ENCODE data around the gene NDRG3. TPM values are rescaled to one million over a fixed set of nuclear protein-coding genes. Genes with fewer than 3 reads are reported as not detected.

Gene NDRG3
- total and polyA plus RNA-seq, 2 experiments from 2014 or later = 19.8 to 23.3 TPM

DNA sequence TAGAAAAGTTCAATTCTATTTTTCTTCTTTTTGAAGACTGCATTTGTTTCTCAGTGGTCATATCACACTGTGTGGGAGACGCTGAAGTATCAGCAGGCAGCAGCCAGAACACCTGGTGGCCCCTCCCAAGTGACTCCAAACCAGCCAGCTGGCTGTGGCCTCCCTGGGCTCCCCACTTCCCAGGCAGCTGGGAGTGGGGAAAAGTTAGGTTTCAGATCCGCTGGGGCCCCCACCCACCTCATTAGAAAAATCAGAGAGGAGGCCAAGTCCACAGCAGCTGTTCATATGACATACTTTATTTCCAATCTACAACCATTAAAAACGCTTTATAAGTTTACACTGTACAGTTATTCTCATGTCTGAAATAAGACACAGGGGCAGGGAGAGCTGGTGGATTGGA, 31.3 kb upstream of the NDRG3 start:
- WGBS, 2 experiments (ENCODE audit: low coverage in 1 of 2, low lambda C conversion rate in 2 of 2, missing lambda C conversion rate in 2 of 2) = 73 to 82% methylated on average over 3 of the region's 3 CpGs
- no peaks in the 10 kb centered on the region for H3K36me3 ChIP-seq (ENCODE audit: low read depth)
- H3K79me2 ChIP-seq (ENCODE audit: insufficient read depth) = peaks cover 13% of the 10 kb centered on the region
- H2AFZ ChIP-seq = no peak overlapping the region
- no peak overlapping the region for H3K4me2 ChIP-seq (ENCODE audit: unreplicated experiment)
- H3K27ac ChIP-seq = no peak overlapping the region
- peaks cover 8% of the 10 kb centered on the region for H3K4me1 ChIP-seq (ENCODE audit: insufficient read depth)
- TF ChIP-seq EZH2phosphoT487 (IDR thresholded peaks at IDR 0.05; ENCODE audit: insufficient read depth, low read depth) (no peak), EZH2 (IDR thresholded peaks at IDR 0.05; ENCODE audit: insufficient read depth, poor library complexity, severe bottlenecking) (no peak)
- DNase-seq = no peak
- no peaks in the 10 kb centered on the region for H3K9me3 ChIP-seq (ENCODE audit: low read depth)
- no peaks in the 10 kb centered on the region for H3K9me2 ChIP-seq (ENCODE audit: insufficient read depth)
- H4K20me1 ChIP-seq (ENCODE audit: insufficient read depth) = no peaks in the 10 kb centered on the region
- H3K27me3 ChIP-seq (replicated peaks; ENCODE audit: insufficient read depth) = no peaks in the 10 kb centered on the region
- in situ Hi-C loops (cut with MboI) = no loop called here
- no peak overlapping the region for H3K4me3 ChIP-seq
- H3F3A ChIP-seq (ENCODE audit: insufficient read depth) = peaks cover 14% of the 10 kb centered on the region
- no peak overlapping the region for H3K9ac ChIP-seq

DNA sequence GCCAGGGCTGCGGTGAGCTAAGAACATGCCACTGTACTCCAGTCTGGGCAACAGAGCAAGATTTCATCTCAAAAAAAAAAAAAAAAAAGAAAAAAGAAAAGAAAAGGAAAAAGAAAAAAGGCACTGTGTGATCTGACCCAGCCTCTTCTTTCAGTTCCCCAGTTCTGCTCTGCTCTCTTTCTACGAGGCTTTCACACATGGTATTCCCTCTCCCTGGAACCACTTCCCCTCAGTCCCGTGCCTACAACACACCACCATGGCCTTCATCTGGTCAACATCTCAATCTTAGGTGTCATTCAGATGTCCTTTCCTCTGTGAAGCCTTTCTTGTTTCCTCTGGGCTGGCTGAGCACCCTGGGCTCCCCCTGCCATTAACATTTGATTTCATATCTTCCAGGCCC, 29.9 kb upstream of the NDRG3 start:
- Histone ChIP-seq H3K9me2 (ENCODE audit: insufficient read depth) (no peaks in the 10 kb centered on the region), H3K9ac (no peak overlapping the region), H3K4me2 (ENCODE audit: unreplicated experiment) (no peak overlapping the region), H3K79me2 (ENCODE audit: insufficient read depth) (peaks cover 18% of the 10 kb centered on the region), H3K27me3 (replicated peaks; ENCODE audit: insufficient read depth) (no peaks in the 10 kb centered on the region), H2AFZ (no peak overlapping the region), H3K27ac (no peak overlapping the region), H3K4me1 (ENCODE audit: insufficient read depth) (peaks cover 8% of the 10 kb centered on the region), H3K4me3 (no peak overlapping the region), H3F3A (ENCODE audit: insufficient read depth) (peaks cover 14% of the 10 kb centered on the region), H3K9me3 (ENCODE audit: low read depth) (no peaks in the 10 kb centered on the region), H4K20me1 (ENCODE audit: insufficient read depth) (no peaks in the 10 kb centered on the region), H3K36me3 (ENCODE audit: low read depth) (no peaks in the 10 kb centered on the region)
- WGBS, 2 experiments (ENCODE audit: low coverage in 1 of 2, low lambda C conversion rate in 2 of 2, missing lambda C conversion rate in 2 of 2) = 67 to 80% methylated on average over 3 of the region's 3 CpGs
- DNase-seq = no peak
- in situ Hi-C loops (cut with MboI) = no loop called here
- TF ChIP-seq EZH2 (IDR thresholded peaks at IDR 0.05; ENCODE audit: insufficient read depth, poor library complexity, severe bottlenecking) (no peak), EZH2phosphoT487 (IDR thresholded peaks at IDR 0.05; ENCODE audit: insufficient read depth, low read depth) (no peak)

DNA sequence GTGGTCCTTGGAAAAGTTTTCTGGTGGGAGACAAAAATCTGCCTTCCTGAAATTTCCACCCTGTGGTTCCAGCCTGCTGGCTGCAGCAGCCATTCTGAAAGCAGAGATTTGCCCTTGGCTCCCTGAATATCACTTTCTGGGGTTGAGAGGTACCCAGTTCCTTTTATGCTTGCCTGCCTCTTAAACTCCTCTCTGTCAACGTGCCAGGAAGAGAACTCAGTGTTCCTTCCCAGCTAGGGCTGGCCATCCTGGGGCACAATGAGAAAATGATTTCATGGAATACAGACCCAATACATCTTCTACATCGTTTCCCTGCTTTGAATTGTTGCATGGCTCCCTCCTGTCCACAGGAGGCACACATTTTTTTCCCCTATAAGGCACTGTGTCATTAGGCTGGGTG, 29.3 kb upstream of the NDRG3 start:
- no peaks in the 10 kb centered on the region for H3K9me2 ChIP-seq (ENCODE audit: insufficient read depth)
- H3K9ac ChIP-seq = no peak overlapping the region
- no peaks in the 10 kb centered on the region for H3K36me3 ChIP-seq (ENCODE audit: low read depth)
- H3K9me3 ChIP-seq (ENCODE audit: low read depth) = no peaks in the 10 kb centered on the region
- TF ChIP-seq EZH2 (IDR thresholded peaks at IDR 0.05; ENCODE audit: insufficient read depth, poor library complexity, severe bottlenecking) = no peak
- no peak for TF ChIP-seq EZH2phosphoT487 (IDR thresholded peaks at IDR 0.05; ENCODE audit: insufficient read depth, low read depth)
- H3K27ac ChIP-seq = peak overlapping the region; percentile 95
- in situ Hi-C loops (cut with MboI) = no loop called here
- peaks cover 8% of the 10 kb centered on the region for H3K4me1 ChIP-seq (ENCODE audit: insufficient read depth)
- peak; percentile 22 for DNase-seq
- 14 to 19% methylated on average over 2 of the region's 2 CpGs for WGBS, 2 experiments (ENCODE audit: low coverage in 1 of 2, low lambda C conversion rate in 2 of 2, missing lambda C conversion rate in 2 of 2)
- peaks cover 14% of the 10 kb centered on the region for H3F3A ChIP-seq (ENCODE audit: insufficient read depth)
- H3K27me3 ChIP-seq (replicated peaks; ENCODE audit: insufficient read depth) = no peaks in the 10 kb centered on the region
- no peaks in the 10 kb centered on the region for H4K20me1 ChIP-seq (ENCODE audit: insufficient read depth)
- H3K4me2 ChIP-seq (ENCODE audit: unreplicated experiment) = no peak overlapping the region
- H3K4me3 ChIP-seq = no peak overlapping the region
- H2AFZ ChIP-seq = peak overlapping the region; percentile 81; the same call in 1 of the 2 replicates
- H3K79me2 ChIP-seq (ENCODE audit: insufficient read depth) = peaks cover 18% of the 10 kb centered on the region

DNA sequence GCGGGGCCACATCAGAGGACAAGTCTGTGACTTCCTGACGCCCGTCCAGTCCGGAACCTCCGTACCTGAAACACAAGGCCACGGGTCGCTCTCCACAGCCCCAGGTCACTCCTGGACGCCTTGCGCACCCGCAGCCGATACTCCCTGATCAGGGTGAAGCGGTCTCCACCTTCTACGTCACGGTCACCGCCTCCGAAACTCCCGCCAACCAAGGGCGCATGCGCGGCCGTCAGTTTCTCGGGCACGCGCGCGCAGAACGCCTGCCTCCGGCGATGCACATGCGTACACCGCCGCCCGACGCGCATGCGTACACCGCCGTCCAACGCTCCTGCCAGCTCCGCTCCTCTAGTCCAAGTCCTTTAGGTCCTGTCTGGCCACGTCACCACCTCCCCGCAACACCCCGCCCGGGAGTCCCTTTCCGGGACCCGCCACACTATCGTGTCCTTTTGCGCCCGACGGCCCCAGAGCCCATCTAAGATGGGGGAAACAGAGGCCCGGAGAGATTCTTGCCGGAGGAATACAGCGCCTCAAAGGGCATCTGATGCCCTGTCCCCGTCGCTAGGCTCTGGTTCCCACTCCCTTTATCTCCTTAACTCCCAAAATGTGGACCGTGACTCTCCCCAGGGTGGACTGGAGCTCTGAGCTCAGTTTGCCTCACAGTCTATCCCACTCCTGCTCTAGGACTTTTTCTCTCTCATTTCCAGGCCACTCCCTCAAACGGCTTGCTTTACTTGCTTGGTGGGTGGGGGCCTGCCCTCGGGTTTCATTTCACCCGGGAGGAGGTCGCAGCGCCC, 27.9 kb upstream of the NDRG3 start, which contains the start of gene DSN1:
TSS of gene DSN1 (minus strand) at position 167 of the 794 bp plus-strand sequence. CDS start 2,305 bp downstream, outside the sequence.
- Histone ChIP-seq H3K9me2 (ENCODE audit: insufficient read depth) (no peaks in the 10 kb centered on the region), H3K9me3 (ENCODE audit: low read depth) (no peaks in the 10 kb centered on the region), H4K20me1 (ENCODE audit: insufficient read depth) (no peaks in the 10 kb centered on the region), H3K27ac (peak within 1 kb of the TSS; percentile 95), H3K36me3 (ENCODE audit: low read depth) (no peaks in the 10 kb centered on the region), H3F3A (ENCODE audit: insufficient read depth) (peaks cover 22% of the 10 kb centered on the region), H3K27me3 (replicated peaks; ENCODE audit: insufficient read depth) (no peaks in the 10 kb centered on the region), H3K4me1 (ENCODE audit: insufficient read depth) (peaks cover 16% of the 10 kb centered on the region), H3K9ac (peak within 1 kb of the TSS; percentile 99), H3K4me3 (peak within 1 kb of the TSS; percentile 84), H3K4me2 (ENCODE audit: unreplicated experiment) (peak within 1 kb of the TSS; percentile 99), H3K79me2 (ENCODE audit: insufficient read depth) (peaks cover 18% of the 10 kb centered on the region), H2AFZ (peak within 1 kb of the TSS; percentile 81)
- 0 to 1% methylated on average over 60 of the region's 61 CpGs for WGBS, 2 experiments (ENCODE audit: low coverage in 1 of 2, low lambda C conversion rate in 2 of 2, missing lambda C conversion rate in 2 of 2)
- in situ Hi-C loops (cut with MboI) = no loop called here
- DNase-seq = peak; percentile 98
- TF ChIP-seq EZH2phosphoT487 (IDR thresholded peaks at IDR 0.05; ENCODE audit: insufficient read depth, low read depth) = no peak
- no peak for TF ChIP-seq EZH2 (IDR thresholded peaks at IDR 0.05; ENCODE audit: insufficient read depth, poor library complexity, severe bottlenecking)

All from GM23248 (cell line).